ENCODE data around the gene HMGB3.

HMGB3 gene

DNA sequence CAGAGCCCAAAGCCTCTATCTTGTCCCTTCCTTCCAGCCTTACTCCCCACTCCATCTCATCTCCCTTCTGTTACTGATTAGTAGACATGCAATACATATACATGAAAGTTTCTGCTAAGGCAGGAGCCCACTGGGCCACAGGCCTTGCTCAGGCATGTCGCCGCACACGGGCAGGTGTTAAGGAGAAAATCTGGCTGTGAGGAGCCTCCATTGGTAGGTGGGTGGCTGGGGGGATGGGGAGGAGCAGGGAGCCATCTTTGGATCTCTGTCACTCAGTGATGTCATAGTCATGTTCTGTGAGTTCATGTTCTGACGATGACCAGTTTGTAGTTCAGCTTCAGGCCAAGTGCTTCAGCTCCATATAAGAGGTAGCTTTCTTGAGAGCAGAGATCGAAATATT is 2.9 kb upstream of the HMGB3 start:
- peaks cover 12% of the 10 kb centered on the region for H3K4me1 ChIP-seq (ENCODE audit: insufficient read depth, low read length)
- H2AFZ ChIP-seq (ENCODE audit: low read depth, low read length): no peak overlapping the region
- H3K27me3 ChIP-seq (ENCODE audit: insufficient read depth, low read length, poor library complexity): no peaks in the 10 kb centered on the region
- 0 out of 2 replicates have a peak, but pooled peaks cover 6% of the 10 kb centered on the region for H4K20me1 ChIP-seq (ENCODE audit: insufficient read depth, low read length)
- H3K36me3 ChIP-seq (ENCODE audit: insufficient read depth, low read length): peaks cover 2% of the 10 kb centered on the region; the same call in 1 of the 2 replicates
- TF ChIP-seq EZH2 (IDR thresholded peaks at IDR 0.05; ENCODE audit: borderline replicate concordance, low read depth, low read length, severe bottlenecking): no peak
- TF ChIP-seq, protein P1, sequence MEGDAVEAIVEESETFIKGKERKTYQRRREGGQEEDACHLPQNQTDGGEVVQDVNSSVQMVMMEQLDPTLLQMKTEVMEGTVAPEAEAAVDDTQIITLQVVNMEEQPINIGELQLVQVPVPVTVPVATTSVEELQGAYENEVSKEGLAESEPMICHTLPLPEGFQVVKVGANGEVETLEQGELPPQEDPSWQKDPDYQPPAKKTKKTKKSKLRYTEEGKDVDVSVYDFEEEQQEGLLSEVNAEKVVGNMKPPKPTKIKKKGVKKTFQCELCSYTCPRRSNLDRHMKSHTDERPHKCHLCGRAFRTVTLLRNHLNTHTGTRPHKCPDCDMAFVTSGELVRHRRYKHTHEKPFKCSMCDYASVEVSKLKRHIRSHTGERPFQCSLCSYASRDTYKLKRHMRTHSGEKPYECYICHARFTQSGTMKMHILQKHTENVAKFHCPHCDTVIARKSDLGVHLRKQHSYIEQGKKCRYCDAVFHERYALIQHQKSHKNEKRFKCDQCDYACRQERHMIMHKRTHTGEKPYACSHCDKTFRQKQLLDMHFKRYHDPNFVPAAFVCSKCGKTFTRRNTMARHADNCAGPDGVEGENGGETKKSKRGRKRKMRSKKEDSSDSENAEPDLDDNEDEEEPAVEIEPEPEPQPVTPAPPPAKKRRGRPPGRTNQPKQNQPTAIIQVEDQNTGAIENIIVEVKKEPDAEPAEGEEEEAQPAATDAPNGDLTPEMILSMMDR (IDR thresholded peaks at IDR 0.05; ENCODE audit: borderline replicate concordance, extremely low read depth, low read length, poor library complexity, severe bottlenecking): no peak
- H3K4me3 ChIP-seq (ENCODE audit: low read depth in 1 of 2, low read length in 2 of 2): no peak overlapping the region
- H3K9ac ChIP-seq (ENCODE audit: low read depth, low read length): no peak overlapping the region
- no peak overlapping the region for H3K27ac ChIP-seq (ENCODE audit: low read length)
- no peaks in the 10 kb centered on the region for H3K9me3 ChIP-seq (ENCODE audit: insufficient read depth, low read length, severe bottlenecking)
- ATAC-seq (ENCODE audit: insufficient read depth, low read depth) (no peak), DNase-seq (no peak)
- peaks cover 9% of the 10 kb centered on the region for H3K79me2 ChIP-seq (ENCODE audit: insufficient read depth, low read length)
- no peak overlapping the region for H3K4me2 ChIP-seq (ENCODE audit: insufficient read depth, low read length)

DNA sequence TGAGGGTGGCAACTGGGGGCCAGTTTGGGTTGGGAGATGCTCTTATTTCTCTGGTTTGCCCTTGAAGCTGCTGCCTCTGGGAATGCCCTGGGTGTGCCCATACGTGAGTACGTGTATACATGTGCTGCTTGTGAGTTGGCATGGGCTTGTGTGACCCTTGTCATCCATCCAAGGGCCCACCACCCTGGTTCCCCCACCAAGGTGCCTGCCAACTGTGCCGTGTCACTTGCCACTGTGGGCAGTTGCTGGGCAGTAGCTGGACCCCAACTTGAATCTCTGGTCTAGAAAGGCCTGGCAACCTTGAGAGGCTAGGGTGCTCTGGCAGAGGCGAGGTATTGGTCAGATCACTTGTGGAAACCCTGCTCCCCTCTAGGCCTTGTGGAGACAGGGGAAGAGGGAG is 2.4 kb upstream of the HMGB3 start:
- Histone ChIP-seq H3K27me3 (ENCODE audit: insufficient read depth, low read length, poor library complexity) (no peaks in the 10 kb centered on the region), H3K4me1 (ENCODE audit: insufficient read depth, low read length) (peaks cover 15% of the 10 kb centered on the region), H3K36me3 (ENCODE audit: insufficient read depth, low read length) (peaks cover 6% of the 10 kb centered on the region; the same call in 1 of the 2 replicates), H4K20me1 (ENCODE audit: insufficient read depth, low read length) (0 out of 2 replicates have a peak, but pooled peaks cover 11% of the 10 kb centered on the region), H3K4me2 (ENCODE audit: insufficient read depth, low read length) (no peak overlapping the region), H3K9me3 (ENCODE audit: insufficient read depth, low read length, severe bottlenecking) (no peaks in the 10 kb centered on the region), H3K9ac (ENCODE audit: low read depth, low read length) (no peak overlapping the region), H3K4me3 (ENCODE audit: low read depth in 1 of 2, low read length in 2 of 2) (no peak overlapping the region), H3K27ac (ENCODE audit: low read length) (no peak overlapping the region), H3K79me2 (ENCODE audit: insufficient read depth, low read length) (peaks cover 12% of the 10 kb centered on the region), H2AFZ (ENCODE audit: low read depth, low read length) (no peak overlapping the region)
- ATAC-seq (ENCODE audit: insufficient read depth, low read depth): no peak
- no peak for DNase-seq
- TF ChIP-seq, protein P1 (IDR thresholded peaks at IDR 0.05; ENCODE audit: borderline replicate concordance, extremely low read depth, low read length, poor library complexity, severe bottlenecking): no peak
- no peak for TF ChIP-seq EZH2 (IDR thresholded peaks at IDR 0.05; ENCODE audit: borderline replicate concordance, low read depth, low read length, severe bottlenecking)

DNA sequence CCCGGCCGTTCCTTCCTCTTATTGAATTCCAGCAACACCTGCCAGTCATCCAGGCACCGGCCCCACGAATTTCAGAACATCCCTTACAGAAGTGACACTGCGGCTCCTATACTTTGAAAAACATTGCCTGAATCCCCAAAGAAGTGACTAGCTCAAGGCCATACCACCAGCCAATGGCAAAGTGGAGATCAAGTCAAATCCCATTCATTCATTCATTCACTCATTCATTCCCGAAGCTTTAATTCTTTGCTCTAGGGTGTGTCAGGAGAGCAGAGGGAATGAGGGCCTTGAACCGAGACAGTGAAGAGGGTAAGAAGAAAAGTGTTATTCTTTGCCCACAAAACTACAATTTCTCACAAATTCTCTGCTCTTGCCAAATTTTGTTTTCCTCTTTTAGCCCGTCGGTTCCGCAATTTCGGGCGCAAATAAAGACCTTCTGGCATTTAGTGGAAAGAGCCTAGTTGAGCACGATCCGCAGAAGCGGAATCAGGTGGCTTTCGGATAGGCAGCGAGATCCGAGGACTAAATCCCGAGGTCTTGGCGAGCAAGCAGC is 824 bp upstream of the HMGB3 start:
- Histone ChIP-seq H3K79me2 (ENCODE audit: insufficient read depth, low read length) (peaks cover 12% of the 10 kb centered on the region), H4K20me1 (ENCODE audit: insufficient read depth, low read length) (0 out of 2 replicates have a peak, but pooled peaks cover 13% of the 10 kb centered on the region), H3K27me3 (ENCODE audit: insufficient read depth, low read length, poor library complexity) (no peaks in the 10 kb centered on the region), H3K27ac (ENCODE audit: low read length) (no peak overlapping the region), H3K9me3 (ENCODE audit: insufficient read depth, low read length, severe bottlenecking) (no peaks in the 10 kb centered on the region), H3K4me3 (ENCODE audit: low read depth in 1 of 2, low read length in 2 of 2) (peak overlapping the region in 1 of 2 experiments; percentile 50; a peak in 1 of 4 replicates), H2AFZ (ENCODE audit: low read depth, low read length) (peak overlapping the region; percentile 64; the same call in 1 of the 2 replicates), H3K9ac (ENCODE audit: low read depth, low read length) (peak overlapping the region; percentile 80; the same call in 1 of the 2 replicates), H3K36me3 (ENCODE audit: insufficient read depth, low read length) (peaks cover 21% of the 10 kb centered on the region), H3K4me1 (ENCODE audit: insufficient read depth, low read length) (peaks cover 15% of the 10 kb centered on the region), H3K4me2 (ENCODE audit: insufficient read depth, low read length) (peak overlapping the region; percentile 57)
- no peak for DNase-seq
- no peak for TF ChIP-seq EZH2 (IDR thresholded peaks at IDR 0.05; ENCODE audit: borderline replicate concordance, low read depth, low read length, severe bottlenecking)
- TF ChIP-seq, protein P1 (IDR thresholded peaks at IDR 0.05; ENCODE audit: borderline replicate concordance, extremely low read depth, low read length, poor library complexity, severe bottlenecking): no peak
- no peak for ATAC-seq (ENCODE audit: insufficient read depth, low read depth)

All from DND-41 (cell line).